Stimulated activated naive CD8-positive, alpha-beta T cell treated with anti-CD3 and anti-CD28 coated beads, Interleukin-15, Interleukin-2, amounts not matched to agents 100 ng/mL and 50 ng/mL, for 24 hours (primary cell): Measurements from ENCODE around the gene FAM53A.
"Not testable (repeated sequence)": the region's sequence is repeated elsewhere in the genome, so short reads cannot be mapped to it uniquely, and the experiment has no call there.

Experiments
- H3K27ac Mint-ChIP-seq: one replicate; pipeline ENCODE4 v1.8.0; 2021; ENCODE audit warnings: mild to moderate bottlenecking, mixed read lengths
- H3K27me3 Mint-ChIP-seq: one replicate; pipeline ENCODE4 v1.8.0; 2021; ENCODE audit warnings: mixed read lengths
- H3K36me3 Mint-ChIP-seq: one replicate; pipeline ENCODE4 v1.8.0; 2021; ENCODE audit warnings: low read depth, mixed read lengths
- H3K4me1 Mint-ChIP-seq: one replicate; pipeline ENCODE4 v1.8.0; 2021; ENCODE audit warnings: low read depth, mixed read lengths
- H3K4me3 Mint-ChIP-seq: one replicate; pipeline ENCODE4 v1.8.0; 2021; ENCODE audit warnings: mild to moderate bottlenecking, mixed read lengths
- H3K9me3 Mint-ChIP-seq: one replicate; pipeline ENCODE4 v1.8.0; 2021; ENCODE audit warnings: mixed read lengths

FAM53A gene

DNA sequence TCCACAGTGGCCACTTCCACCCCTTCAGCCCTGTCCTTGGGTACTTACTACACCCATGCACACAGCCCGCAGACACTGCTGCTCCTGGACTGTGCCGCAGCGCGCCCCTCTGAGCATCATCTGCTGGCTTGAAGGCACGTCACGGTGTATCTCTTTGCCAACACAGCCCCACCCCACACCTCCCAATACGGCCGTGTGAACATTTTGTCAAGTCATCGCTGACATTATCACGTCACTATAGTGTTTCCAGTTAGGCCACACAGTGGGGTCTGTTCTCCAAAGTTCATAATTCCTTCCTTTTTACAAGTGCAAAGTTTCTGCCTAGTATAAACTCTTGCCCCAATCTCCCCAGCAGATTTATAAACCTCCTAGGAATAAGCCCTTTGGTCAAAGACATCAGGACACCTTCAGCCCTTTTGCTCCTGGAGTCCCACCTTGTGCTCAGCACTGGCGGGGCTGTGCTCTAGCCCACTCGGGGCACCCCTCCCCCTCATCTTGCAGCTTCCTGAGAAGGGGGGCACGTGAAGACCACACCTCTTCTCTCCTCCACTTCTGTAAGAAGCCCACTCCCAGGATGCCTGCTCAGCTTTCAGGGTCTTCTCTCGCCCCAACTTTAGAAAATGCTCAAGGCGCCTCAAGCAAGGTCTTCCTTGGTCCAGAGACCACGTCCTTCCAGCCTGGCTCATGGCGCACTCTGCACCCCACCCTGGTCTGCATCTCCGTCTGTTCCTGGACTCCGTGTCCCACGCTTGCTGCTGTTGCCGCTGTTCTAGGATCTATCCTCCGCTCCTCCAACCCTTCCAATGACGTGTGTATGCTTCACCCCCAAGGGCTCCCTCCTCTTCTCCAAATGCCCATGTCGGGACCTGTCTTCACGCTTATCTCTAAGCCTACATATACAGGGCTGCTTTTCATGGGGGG is 7.2 kb downstream of the FAM53A start:
- no peaks in the 10 kb centered on the region for H3K9me3 Mint-ChIP-seq

DNA sequence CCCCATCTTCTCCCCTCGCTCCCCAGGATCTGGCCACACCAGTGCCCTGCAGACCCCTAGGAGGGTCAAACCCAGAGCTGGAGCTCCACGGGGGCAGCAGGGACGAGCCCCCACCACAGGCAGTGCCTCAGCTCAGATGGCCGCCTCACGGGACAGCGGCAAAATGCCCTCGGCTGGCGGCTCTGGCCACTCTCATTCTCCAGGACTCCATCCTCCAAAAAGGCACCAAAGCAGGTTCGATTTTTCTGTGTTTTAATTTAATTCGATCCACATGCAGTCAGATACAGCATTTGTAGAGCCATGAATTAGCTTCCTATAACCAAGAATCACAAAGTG is 8.3 kb downstream of the FAM53A start:
- Mint-ChIP-seq H3K27ac (no peak overlapping the region), H3K4me3 (no peak overlapping the region), H3K4me1 (no peaks in the 10 kb centered on the region), H3K27me3 (no peaks in the 10 kb centered on the region), H3K9me3 (no peaks in the 10 kb centered on the region), H3K36me3 (no peaks in the 10 kb centered on the region)

More for the DNA sequence above, 7.2 kb downstream of the FAM53A start:
- no peak overlapping the region for H3K27ac Mint-ChIP-seq
- H3K4me3 Mint-ChIP-seq = no peak overlapping the region
- no peaks in the 10 kb centered on the region for H3K4me1 Mint-ChIP-seq
- no peaks in the 10 kb centered on the region for H3K36me3 Mint-ChIP-seq
- H3K27me3 Mint-ChIP-seq = no peaks in the 10 kb centered on the region

DNA sequence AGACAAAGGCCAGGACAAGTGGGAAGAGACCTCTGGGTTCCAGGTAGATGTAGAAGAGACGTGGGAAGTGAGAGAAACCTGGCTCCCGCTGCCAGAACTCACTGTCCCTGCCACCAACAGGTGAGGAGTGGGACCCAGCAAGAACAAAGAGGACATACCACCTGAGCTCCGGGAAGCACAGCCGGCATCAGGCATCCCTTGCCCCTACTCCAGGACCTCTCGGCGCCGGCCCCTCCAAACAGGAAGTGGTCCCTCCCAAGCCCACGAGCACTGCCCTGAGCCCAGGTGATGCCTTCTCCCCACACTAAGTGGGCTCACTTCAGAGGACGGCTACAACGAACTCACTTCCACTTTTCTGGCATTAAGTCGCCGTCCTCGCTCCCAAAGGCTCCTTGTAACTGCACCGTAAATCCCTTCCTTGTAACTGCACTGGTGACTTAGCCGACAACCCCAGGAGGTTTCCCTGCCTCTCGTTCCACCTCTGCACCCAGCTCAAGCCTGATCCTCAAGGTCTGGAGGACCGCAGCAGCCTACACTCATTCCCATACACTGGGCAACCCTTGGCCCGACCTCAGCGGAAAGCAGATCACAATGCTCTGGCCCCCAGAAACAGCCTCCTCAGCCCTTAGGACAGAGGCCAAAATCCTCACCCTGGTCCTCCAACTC is 8.8 kb downstream of the FAM53A start:
- no peaks in the 10 kb centered on the region for H3K36me3 Mint-ChIP-seq
- no peaks in the 10 kb centered on the region for H3K9me3 Mint-ChIP-seq
- H3K27me3 Mint-ChIP-seq = no peaks in the 10 kb centered on the region
- H3K4me3 Mint-ChIP-seq = no peak overlapping the region
- H3K4me1 Mint-ChIP-seq = no peaks in the 10 kb centered on the region
- no peak overlapping the region for H3K27ac Mint-ChIP-seq

DNA sequence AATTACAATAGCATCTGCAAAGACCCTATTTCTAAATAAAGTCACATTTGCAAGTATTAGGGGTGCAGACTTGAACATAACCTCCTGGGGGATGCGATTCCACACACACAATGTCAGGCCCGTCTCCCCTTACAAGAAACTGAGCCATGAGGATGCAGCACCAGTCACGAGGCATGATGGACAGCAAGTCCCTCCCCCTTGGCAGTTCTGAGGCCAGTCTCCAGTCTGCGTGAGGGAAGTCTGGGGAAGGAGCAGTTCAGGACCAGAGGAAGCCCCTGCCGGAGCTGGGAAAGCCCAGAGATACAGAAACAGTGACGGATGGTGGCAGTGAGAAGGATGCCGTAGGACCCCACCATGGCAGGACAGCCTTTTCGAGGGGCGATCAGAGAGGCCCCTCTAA is 9.4 kb downstream of the FAM53A start:
- Mint-ChIP-seq H3K36me3 (no peaks in the 10 kb centered on the region), H3K9me3 (no peaks in the 10 kb centered on the region), H3K27me3 (no peaks in the 10 kb centered on the region), H3K4me3 (no peak overlapping the region), H3K4me1 (no peaks in the 10 kb centered on the region), H3K27ac (no peak overlapping the region)

DNA sequence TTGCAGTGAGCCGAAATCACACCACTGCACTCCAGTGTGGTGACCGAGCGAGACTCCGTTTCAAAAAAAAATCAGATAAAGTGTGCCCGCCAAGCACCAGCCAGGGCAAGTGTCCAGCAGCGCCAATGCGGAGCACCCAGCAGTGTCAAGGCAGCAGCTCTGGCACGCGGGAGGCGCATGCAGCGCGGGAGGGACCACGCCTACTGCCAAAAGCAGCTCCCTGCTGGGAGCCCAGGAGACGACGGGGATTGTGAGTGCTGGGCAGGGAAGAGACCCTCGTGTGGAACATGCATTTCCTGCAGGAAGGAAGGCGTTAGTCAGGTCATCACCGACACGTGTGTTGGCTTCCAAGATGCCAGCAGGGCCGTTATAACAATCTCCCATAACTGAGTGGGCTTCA is 10.4 kb downstream of the FAM53A start:
- Mint-ChIP-seq H3K27me3 (no peaks in the 10 kb centered on the region), H3K27ac (no peak overlapping the region), H3K4me3 (no peak overlapping the region), H3K9me3 (no peaks in the 10 kb centered on the region), H3K36me3 (no peaks in the 10 kb centered on the region), H3K4me1 (no peaks in the 10 kb centered on the region)

DNA sequence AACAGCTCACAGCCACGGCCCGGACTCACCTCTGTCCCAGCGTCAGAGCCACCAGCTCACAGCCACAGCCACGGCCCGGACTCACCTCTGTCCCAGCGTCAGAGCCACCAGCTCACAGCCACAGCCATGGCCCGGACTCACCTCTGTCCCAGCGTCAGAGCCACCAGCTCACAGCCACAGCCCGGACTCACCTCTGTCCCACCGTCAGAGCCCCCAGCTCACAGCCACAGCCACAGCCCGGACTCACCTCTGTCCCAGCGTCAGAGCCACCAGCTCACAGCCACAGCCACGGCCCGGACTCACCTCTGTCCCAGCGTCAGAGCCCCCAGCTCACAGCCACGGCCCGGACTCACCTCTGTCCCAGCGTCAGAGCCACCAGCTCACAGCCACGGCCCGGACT is 13.1 kb downstream of the FAM53A start:
- not testable (repeated sequence) for H3K4me1 Mint-ChIP-seq, H3K27me3 Mint-ChIP-seq, H3K4me3 Mint-ChIP-seq, H3K36me3 Mint-ChIP-seq, H3K27ac Mint-ChIP-seq, H3K9me3 Mint-ChIP-seq

DNA sequence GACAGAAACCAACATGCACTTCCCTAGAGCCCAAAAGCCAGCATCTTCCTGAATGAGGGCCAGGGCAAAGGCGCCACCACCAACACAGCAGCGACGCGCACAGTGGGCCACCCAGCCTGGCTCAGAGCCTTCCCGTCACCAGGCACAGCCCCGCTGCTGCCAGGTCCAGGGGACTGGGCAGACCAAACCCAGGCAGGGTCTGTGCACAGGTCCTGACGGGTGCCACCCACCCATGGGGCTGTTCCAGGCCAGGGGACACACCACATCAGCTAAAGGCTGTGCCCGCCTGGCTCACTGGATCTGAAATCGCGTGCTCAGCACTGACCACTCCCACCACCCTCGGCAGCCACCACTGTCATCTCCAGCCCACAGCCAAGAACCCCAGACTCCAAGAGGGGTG is 13.8 kb downstream of the FAM53A start:
- Mint-ChIP-seq H3K4me1 (no peaks in the 10 kb centered on the region), H3K4me3 (no peak overlapping the region), H3K36me3 (no peaks in the 10 kb centered on the region), H3K9me3 (no peaks in the 10 kb centered on the region), H3K27ac (no peak overlapping the region), H3K27me3 (no peaks in the 10 kb centered on the region)

DNA sequence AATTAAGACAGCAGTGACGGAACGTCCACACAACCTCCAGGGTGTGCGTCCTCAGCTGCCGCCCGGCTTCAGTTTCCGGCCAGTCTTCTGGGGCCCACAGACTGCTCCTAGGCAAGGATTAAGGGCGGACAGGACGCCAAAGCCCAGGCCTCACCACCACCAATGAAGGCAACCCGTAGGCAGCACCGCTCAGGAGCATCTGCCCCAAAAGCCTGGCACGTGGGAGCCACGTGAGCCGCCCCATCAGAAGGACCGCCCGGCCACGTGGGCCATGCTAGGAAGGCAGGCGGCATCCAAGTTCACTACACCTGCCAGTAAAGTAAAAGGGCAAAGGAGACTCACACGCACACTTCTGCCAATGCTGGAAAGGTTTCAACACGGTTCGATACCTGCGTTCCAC is 14.3 kb downstream of the FAM53A start:
- H3K36me3 Mint-ChIP-seq = no peaks in the 10 kb centered on the region
- H3K27ac Mint-ChIP-seq = no peak overlapping the region
- no peaks in the 10 kb centered on the region for H3K9me3 Mint-ChIP-seq
- H3K4me3 Mint-ChIP-seq = no peak overlapping the region
- no peaks in the 10 kb centered on the region for H3K4me1 Mint-ChIP-seq
- no peaks in the 10 kb centered on the region for H3K27me3 Mint-ChIP-seq

DNA sequence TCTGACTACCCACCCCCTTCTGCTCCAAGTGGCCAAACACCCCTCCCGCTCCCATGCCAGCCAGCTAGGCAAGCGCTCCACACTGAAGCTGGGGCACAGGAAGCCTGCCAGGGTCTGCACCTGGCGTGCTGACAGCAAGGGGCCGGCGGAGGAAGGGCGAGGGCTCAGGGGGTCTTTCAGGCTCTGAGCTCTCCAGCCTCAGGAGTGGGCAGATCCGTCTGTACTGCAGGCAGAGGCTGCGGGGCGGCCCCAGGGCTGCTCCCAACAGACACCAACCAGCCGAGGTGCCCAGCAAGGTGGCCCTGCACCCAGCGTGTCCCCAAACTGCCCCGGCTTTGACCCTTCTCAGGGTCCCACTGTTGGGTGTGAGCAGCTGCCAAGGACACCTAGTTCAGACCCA is 14.8 kb downstream of the FAM53A start:
- Mint-ChIP-seq H3K27me3 (no peaks in the 10 kb centered on the region), H3K27ac (no peak overlapping the region), H3K4me1 (no peaks in the 10 kb centered on the region), H3K4me3 (no peak overlapping the region), H3K36me3 (no peaks in the 10 kb centered on the region), H3K9me3 (no peaks in the 10 kb centered on the region)

DNA sequence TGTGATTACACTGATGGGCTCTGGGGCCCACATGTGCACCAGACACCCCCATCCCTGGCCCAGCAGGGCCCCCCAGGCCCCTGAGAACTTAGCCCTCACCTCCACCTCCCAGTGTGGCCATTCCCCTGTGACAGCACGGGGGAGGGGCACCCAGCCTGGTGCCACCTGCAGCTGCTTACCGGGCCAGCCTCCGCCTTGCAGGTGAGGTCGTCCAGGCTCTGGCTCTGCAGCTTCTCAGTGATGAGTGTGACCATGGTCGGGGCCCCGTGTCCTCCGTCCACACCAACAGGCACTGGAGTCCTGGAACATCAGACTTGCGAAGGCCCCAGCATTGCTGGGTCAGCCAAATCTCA is 15.6 kb downstream of the FAM53A start:
- Mint-ChIP-seq H3K36me3 (no peaks in the 10 kb centered on the region), H3K4me3 (no peak overlapping the region), H3K4me1 (no peaks in the 10 kb centered on the region), H3K27ac (no peak overlapping the region), H3K9me3 (no peaks in the 10 kb centered on the region), H3K27me3 (no peaks in the 10 kb centered on the region)

DNA sequence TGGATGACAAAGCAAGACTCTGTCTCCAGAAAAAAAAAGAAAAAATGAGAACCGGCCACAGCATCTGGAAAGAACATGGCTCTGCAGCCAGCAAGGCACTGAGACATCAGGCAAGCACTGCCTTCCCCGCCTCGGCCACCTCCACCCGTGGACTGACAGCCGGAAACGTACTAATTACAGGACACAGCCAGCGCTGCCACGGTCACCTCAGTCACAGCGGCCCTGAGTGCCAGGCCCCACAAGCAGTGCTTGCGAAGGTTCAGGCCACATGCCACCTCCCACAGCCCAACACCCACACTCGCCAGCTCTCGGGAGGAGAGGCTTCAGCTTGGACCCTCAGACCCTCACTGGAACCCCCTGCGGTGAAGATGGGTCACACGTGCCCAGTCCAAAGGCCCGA is 16.8 kb downstream of the FAM53A start:
- Mint-ChIP-seq H3K27me3 (no peaks in the 10 kb centered on the region), H3K9me3 (no peaks in the 10 kb centered on the region), H3K36me3 (no peaks in the 10 kb centered on the region), H3K4me3 (no peak overlapping the region), H3K27ac (no peak overlapping the region), H3K4me1 (no peaks in the 10 kb centered on the region)

DNA sequence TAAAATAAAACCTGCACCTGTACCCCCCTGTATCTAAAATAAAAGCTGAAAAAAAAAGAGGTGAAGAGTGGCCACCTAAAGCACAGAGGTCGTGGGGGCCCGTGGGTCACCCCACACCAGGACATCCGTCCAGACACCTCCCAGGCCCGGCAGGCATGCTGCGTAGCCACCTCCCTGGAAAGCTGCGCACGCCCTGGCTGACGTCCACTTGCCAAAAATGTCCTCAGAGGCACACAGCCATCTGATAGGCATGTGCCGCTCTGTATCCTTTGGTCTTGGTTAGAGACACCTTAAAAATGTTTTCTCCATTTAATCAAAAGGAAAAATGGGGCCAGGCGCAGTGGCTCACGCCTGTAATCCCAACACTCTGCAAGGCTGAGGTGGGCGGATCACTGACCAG is 17.7 kb downstream of the FAM53A start:
- H3K27ac Mint-ChIP-seq = no peak overlapping the region
- H3K27me3 Mint-ChIP-seq = no peaks in the 10 kb centered on the region
- H3K36me3 Mint-ChIP-seq = no peaks in the 10 kb centered on the region

DNA sequence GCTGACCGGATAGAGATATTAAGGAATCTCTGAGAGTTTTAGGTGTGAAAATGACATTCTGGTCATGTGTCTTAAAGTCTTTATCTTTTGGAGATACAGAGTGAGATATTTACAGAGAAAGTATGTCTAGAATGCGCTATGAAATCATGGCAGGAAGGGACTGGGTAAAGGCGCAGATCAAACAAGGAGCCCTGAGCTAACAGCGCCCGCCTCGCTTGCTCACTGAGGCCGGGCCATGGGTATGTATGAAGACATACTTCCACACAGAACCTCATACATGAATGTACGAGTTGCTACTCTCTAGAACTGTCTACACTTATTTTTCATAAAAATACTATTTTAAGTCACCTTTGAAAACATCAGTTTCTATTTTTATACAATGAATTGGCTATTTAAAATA is 20.0 kb downstream of the FAM53A start:
- H3K36me3 Mint-ChIP-seq = no peaks in the 10 kb centered on the region
- no peaks in the 10 kb centered on the region for H3K9me3 Mint-ChIP-seq
- no peak overlapping the region for H3K4me3 Mint-ChIP-seq

More for the DNA sequence above, 17.7 kb downstream of the FAM53A start:
- no peaks in the 10 kb centered on the region for H3K9me3 Mint-ChIP-seq
- H3K4me3 Mint-ChIP-seq = no peak overlapping the region
- H3K4me1 Mint-ChIP-seq = no peaks in the 10 kb centered on the region

DNA sequence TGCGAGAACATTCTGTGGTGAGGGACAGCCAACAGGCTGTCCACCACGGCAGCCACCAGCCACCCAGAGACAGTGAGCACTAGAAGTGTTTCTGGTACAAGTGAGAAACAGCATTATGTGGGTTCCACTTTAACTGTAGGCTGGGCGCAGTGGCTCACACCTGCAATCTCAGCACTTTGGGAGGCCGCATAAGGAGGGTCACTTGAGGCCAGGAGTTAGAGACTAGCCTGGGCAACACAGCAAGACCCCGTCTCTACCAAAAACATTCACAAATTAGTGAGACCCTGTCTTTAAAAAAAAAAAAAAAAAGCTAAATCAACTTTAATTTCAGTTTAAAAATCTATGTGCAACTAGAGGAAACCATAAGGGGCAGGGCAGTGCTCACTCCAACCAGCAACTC is 20.6 kb downstream of the FAM53A start:
- H3K9me3 Mint-ChIP-seq = no peaks in the 10 kb centered on the region
- H3K27me3 Mint-ChIP-seq = no peaks in the 10 kb centered on the region
- H3K4me3 Mint-ChIP-seq = no peak overlapping the region
- no peak overlapping the region for H3K27ac Mint-ChIP-seq
- H3K4me1 Mint-ChIP-seq = no peaks in the 10 kb centered on the region
- no peaks in the 10 kb centered on the region for H3K36me3 Mint-ChIP-seq

More for the DNA sequence above, 20.0 kb downstream of the FAM53A start:
- H3K27me3 Mint-ChIP-seq = no peaks in the 10 kb centered on the region
- H3K4me1 Mint-ChIP-seq = no peaks in the 10 kb centered on the region
- H3K27ac Mint-ChIP-seq = no peak overlapping the region

DNA sequence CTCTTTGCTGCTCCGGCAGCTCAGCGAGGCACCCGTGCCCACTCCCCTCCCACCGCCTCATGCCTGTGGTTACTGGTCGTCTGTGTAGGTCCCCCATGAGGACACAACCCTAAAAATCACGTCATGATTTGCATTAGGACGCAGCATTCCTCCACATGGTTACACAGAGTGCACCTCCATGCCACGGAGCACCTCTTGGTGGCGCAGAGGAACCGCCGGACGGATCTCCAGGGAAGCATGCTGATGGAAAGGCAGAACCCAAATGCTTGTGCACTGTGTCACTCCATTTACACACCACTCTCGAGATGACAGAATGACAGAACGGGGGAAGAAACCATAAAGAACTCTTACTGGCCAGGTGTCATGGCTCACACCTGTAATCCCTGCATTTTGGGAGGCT is 22.4 kb downstream of the FAM53A start:
- Mint-ChIP-seq H3K9me3 (no peaks in the 10 kb centered on the region), H3K4me3 (no peak overlapping the region), H3K27me3 (no peaks in the 10 kb centered on the region), H3K36me3 (no peaks in the 10 kb centered on the region), H3K27ac (no peak overlapping the region), H3K4me1 (no peaks in the 10 kb centered on the region)
